Measurements from ENCODE around the gene FRMPD2.
"Not testable (repeated sequence)": the region's sequence is repeated elsewhere in the genome, so short reads cannot be mapped to it uniquely, and the experiment has no call there.

Gene FRMPD2

DNA sequence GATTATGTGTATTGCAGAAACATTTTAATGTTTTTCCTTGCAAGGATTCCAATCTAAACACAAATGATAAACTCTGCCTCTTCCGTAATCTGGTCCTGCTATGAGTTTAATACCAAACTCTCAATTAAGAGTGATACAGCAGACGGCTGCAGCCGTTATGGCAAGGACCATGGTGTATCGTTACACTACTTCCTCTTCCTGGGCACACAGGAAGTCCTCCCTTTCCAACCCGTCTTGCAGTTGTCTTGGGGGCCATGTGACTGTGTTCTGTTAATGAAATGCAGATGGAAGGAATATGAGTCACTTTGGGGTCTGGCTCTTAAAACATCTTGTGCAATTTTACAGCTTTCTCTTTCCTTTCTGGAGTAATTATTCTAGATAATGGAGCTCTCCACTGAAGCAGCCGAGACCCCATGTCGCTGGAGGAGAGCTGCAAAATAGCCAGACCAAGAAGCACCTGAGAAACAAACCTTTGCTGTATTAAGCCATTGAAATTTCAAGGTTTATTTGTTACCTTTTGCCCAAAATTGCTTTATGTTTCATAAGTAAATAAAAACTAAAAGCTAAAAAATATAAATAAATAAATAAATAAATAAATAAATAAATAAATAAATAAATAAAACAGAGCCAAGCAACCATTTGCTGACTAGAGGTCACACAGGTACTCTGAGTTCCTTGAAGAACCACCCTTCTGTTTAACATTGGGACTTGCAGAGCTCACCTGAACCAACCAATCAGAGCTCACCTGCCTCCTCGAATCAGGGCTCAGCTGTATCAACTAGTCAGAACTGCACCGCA is 74.7 kb downstream of the FRMPD2 start:
- CTCF ChIA-PET, result no interaction called here
- Mint-ChIP-seq H3K4me3 (no peak overlapping the region), H3K9me3 (no peaks in the 10 kb centered on the region), H3K36me3 (no peaks in the 10 kb centered on the region), H3K4me1 (no peaks in the 10 kb centered on the region), H3K27me3 (peaks cover 3% of the 10 kb centered on the region), H3K27ac (no peak overlapping the region)
- DNase-seq, result no peak

DNA sequence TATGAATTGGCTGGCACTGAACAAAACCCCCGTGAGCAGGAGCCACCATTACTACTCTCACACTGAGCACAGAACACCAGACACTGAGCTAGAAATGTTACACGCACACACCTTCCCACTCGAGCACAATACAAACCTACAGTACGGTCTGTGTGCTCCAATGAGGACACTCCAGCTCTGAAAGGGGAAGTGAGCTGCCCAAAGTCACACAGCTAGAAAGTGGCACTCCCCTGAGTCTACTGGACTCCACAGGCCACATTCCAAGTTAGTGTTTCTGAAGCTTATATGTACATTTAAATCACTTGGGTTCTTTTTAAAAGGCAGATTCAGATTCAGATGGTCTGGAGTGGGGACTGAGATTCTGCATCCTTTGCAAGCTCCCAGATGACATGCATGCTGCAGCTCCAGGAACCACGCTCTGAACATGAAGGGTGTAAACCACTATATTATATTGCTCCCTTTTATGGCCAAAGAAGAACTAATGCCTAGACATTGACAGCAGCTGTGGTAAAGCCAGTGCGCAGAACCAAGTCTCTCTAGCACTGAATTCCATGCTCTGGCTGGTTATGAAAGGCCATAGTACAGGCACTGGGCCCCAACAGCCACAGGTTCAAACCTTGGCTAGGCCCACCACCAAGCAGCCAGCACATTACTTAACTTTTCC is 77.1 kb downstream of the FRMPD2 start:
- H3K27me3 Mint-ChIP-seq, result peaks cover 3% of the 10 kb centered on the region
- H3K4me3 Mint-ChIP-seq, result no peak overlapping the region
- CTCF ChIA-PET, result no interaction called here

DNA sequence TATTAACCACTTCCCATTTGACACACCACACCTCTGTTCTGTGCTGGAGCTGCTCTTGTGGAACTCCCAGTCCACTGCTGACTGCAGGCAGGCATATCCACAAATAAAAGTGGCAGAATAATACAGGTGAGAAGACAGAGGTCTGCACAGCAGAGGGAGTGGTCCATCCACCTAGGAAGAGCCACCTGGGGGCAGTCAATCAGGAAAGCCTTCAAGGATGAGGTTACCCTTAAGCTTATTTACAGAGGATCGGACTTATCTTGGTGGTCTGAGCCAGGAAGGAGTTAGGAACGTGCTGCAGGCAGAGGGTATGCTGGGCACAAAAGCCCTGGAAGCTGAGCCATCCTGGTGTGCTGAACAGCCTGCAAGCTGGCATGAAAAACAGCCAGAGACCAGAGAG is 78.7 kb downstream of the FRMPD2 start:
- Mint-ChIP-seq H3K4me1 (no peaks in the 10 kb centered on the region), H3K36me3 (no peaks in the 10 kb centered on the region), H3K9me3 (no peaks in the 10 kb centered on the region), H3K27ac (no peak overlapping the region), H3K27me3 (no peaks in the 10 kb centered on the region), H3K4me3 (no peak overlapping the region)
- DNase-seq, result no peak
- CTCF ChIA-PET, result no interaction called here

More for the DNA sequence above, 77.1 kb downstream of the FRMPD2 start:
- Mint-ChIP-seq H3K36me3 (no peaks in the 10 kb centered on the region), H3K27ac (no peak overlapping the region), H3K9me3 (no peaks in the 10 kb centered on the region), H3K4me1 (no peaks in the 10 kb centered on the region)
- no peak for DNase-seq

DNA sequence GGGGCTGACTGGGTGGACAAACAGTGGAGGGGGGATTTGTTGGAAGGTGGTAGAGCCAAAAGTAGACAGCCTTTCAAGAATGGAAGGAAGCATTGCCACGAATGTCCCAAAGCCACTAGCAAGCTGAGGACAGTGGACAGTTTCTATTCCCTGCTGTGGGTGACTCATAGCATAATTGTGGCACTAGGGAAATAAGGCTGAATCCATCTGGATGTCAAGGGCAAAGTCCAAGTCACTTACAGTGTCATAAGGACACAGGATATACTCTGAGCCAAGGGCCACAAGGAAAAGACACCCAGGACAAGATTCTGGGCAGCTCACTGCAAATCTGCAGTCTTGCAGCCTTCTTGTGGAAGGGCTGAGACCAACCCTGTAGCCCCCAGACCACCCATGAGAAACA is 79.7 kb downstream of the FRMPD2 start:
- Mint-ChIP-seq H3K36me3 (no peaks in the 10 kb centered on the region), H3K4me1 (no peaks in the 10 kb centered on the region), H3K4me3 (no peak overlapping the region), H3K9me3 (no peaks in the 10 kb centered on the region), H3K27me3 (no peaks in the 10 kb centered on the region), H3K27ac (no peak overlapping the region)
- DNase-seq, result no peak
- CTCF ChIA-PET, result no interaction called here

DNA sequence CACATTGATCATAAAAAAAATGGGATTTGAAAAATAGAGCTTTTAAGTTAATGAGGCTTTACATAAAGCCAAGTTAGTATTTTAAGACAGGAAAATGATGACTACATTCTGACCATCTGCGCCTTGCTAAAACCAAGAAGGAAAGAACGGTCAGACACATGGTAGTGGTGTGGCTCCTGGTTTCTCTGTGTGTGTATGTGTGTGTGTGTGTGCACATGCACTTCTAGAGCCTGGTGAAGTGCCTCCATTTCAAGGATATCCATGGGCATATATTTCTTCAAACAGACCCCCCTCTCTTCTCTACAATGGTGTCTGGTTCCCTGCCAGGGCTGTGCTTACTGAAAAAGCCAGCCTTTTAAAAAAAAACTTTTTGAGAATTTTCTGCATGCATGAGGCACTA is 80.9 kb downstream of the FRMPD2 start:
- H3K9me3 Mint-ChIP-seq, result no peaks in the 10 kb centered on the region
- no peak for DNase-seq
- no peaks in the 10 kb centered on the region for H3K36me3 Mint-ChIP-seq
- no peaks in the 10 kb centered on the region for H3K27me3 Mint-ChIP-seq
- no peaks in the 10 kb centered on the region for H3K4me1 Mint-ChIP-seq
- no peak overlapping the region for H3K4me3 Mint-ChIP-seq
- CTCF ChIA-PET, result no interaction called here
- H3K27ac Mint-ChIP-seq, result no peak overlapping the region

DNA sequence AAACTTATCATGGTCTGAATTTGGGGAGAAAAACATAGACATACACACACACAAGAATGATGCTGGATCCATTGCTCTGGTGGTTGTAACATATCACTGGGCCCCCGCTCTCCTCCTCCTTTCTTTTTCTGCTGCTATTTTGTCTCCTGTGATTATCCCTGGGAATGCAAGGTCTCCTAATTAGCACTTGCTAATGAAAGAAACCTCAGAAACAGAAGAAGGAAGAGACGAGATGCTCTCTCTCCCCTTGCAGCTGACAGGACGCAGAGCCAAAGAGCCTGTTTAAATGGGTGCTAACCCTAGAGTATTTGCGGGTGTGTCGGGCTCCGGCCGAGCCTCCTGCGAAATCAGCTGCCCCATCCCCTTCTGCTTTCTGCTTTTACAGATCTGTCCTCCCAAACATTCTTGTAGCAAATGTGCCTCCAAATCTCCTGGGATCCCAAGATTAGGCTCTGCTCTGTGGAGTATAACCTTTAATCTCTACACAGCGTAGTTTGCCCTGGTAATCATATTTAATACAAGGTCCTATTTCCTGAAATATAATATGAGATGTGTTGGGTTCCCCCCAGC is 81.5 kb downstream of the FRMPD2 start:
- H3K4me1 Mint-ChIP-seq, result no peaks in the 10 kb centered on the region
- no peak overlapping the region for H3K27ac Mint-ChIP-seq
- H3K27me3 Mint-ChIP-seq, result no peaks in the 10 kb centered on the region
- no peaks in the 10 kb centered on the region for H3K36me3 Mint-ChIP-seq
- DNase-seq, result no peak
- CTCF ChIA-PET, result no interaction called here
- H3K4me3 Mint-ChIP-seq, result no peak overlapping the region
- no peaks in the 10 kb centered on the region for H3K9me3 Mint-ChIP-seq

DNA sequence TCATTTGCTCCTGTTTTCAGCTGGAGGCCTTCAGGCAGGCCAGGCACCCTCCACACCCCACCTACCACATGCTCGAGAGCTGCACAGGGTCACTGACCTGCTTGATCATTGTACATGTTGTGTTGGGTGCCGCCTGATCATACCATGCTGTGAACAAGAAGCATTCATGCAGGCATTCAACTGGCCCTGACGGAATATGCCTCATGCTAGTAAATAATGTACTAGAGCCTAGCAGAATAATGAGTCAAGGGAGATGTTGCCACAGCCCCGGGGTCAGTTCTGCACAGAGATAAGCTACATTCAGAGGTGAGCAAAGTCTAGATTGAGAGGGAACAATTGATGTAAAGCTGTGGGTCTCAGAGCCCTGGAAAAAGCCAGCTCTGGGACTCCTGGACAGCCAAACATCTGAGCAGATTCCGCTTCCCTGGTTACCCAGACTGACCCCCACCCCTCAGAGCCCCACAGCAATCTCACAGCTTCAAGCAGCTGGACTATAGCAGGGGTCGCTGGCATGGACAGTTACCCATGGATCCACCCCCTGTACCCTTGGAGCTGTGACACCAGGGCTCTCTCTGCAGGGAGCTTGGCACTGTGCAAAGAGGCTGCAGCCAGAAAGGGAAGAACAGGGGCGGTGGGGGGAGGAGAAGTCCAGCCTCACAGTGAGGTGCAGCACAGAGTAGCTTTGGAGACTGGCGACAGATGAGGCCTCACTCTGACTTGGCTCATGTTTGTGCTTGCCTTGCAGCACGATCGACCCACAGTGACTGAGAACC is 86.6 kb downstream of the FRMPD2 start:
- Mint-ChIP-seq H3K27ac (no peak overlapping the region), H3K36me3 (no peaks in the 10 kb centered on the region), H3K27me3 (peaks cover 4% of the 10 kb centered on the region), H3K4me1 (no peaks in the 10 kb centered on the region), H3K4me3 (no peak overlapping the region), H3K9me3 (no peaks in the 10 kb centered on the region)
- CTCF ChIA-PET, result no interaction called here
- no peak for DNase-seq

DNA sequence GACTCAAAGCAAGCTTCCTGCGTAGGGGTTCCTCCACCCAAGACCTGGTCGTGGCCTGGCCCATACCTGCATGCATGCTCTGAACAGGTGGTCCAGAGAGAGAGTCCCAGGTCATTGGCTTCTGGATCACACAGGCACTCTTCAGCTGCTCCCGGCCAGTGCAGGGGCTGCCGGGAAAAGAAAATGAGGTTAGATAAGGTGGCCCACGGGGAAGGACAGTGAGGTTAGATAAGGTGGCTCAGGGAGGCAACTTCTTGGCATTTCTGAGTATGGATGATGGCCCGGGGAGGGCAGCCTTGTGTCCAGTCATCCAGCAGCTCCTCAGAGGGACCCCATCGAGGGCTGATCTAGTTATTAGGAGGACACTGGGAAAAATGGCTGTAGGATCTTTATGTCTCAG is 87.4 kb downstream of the FRMPD2 start:
- Mint-ChIP-seq H3K4me1 (no peaks in the 10 kb centered on the region), H3K9me3 (no peaks in the 10 kb centered on the region), H3K36me3 (no peaks in the 10 kb centered on the region), H3K27me3 (peaks cover 4% of the 10 kb centered on the region), H3K27ac (no peak overlapping the region), H3K4me3 (no peak overlapping the region)
- DNase-seq, result no peak
- CTCF ChIA-PET, result no interaction called here

DNA sequence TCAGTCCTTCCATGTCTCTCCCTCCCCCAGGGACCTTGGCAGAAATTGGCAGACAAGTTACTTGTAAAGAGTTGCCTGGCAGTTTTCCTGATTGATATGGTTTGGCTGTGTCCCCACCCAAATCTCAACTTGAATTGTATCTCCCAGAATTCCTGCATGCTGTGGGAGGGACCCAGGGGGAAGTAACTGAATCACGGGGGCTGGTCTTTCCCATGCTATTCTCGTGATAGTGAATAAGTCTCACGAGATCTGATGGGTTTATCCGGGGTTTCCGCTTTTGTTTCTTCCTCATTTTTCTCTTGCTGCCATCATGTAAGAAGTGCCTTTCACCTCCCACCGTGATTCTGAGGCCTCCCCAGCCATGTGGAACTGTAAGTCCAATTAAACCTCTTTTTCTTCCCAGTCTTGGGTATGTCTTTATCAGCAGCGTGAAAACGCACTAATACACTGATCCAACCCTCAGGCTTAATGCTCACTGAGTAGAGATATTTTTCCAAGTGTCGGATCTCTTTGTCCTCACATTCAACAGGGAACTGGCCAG is 88.2 kb downstream of the FRMPD2 start:
- not testable (repeated sequence) for H3K36me3 Mint-ChIP-seq, DNase-seq

DNA sequence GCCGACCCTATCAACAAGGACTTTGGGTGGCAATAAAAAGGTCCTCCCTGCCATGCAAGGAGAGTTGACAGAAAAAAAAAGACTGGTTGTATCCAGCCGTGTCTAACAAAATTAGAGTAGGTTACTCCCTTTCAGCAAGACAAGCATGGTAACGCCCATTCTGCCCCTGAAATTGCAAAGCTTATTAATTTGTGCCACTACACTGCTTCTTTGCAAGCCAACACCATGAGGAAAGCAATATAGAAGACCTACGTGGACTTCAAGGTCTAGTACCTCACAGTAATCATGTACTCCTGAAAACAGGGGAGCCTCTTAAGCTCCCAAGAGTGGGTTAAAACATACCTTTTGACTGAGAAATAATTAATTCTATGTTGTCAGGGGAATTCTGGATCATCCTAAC is 90.3 kb downstream of the FRMPD2 start:
- DNase-seq, result no peak
- Mint-ChIP-seq H3K4me3 (no peak overlapping the region), H3K9me3 (no peaks in the 10 kb centered on the region), H3K27me3 (peaks cover 4% of the 10 kb centered on the region), H3K27ac (no peak overlapping the region), H3K4me1 (no peaks in the 10 kb centered on the region), H3K36me3 (no peaks in the 10 kb centered on the region)
- CTCF ChIA-PET, result no interaction called here

More for the DNA sequence above, 88.2 kb downstream of the FRMPD2 start:
- H3K9me3 Mint-ChIP-seq, H3K4me3 Mint-ChIP-seq, H3K4me1 Mint-ChIP-seq, H3K27me3 Mint-ChIP-seq, CTCF ChIA-PET, H3K27ac Mint-ChIP-seq: not testable (repeated sequence)

DNA sequence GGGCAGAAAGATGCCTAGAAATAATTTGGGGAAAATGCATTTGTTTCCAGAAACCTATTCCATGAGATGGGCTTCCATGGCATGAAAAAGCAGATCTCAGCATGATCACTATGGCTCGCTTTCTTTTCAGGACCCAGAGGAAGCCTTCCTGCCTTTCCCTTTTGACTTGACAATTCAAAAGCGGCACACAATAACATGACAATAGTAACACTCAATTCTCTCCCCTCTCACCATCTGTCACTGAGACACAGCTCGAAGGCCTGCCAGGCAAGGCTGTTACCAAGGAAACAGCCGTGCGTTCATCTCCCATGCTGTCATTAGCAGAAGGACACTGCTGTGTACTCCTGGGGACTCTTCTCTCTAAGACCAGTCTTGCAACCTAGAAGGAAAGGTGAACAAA is 101.8 kb downstream of the FRMPD2 start:
- H3K27ac Mint-ChIP-seq, H3K4me3 Mint-ChIP-seq, H3K4me1 Mint-ChIP-seq, H3K27me3 Mint-ChIP-seq, CTCF ChIA-PET, DNase-seq, H3K36me3 Mint-ChIP-seq, H3K9me3 Mint-ChIP-seq: not testable (repeated sequence)

DNA sequence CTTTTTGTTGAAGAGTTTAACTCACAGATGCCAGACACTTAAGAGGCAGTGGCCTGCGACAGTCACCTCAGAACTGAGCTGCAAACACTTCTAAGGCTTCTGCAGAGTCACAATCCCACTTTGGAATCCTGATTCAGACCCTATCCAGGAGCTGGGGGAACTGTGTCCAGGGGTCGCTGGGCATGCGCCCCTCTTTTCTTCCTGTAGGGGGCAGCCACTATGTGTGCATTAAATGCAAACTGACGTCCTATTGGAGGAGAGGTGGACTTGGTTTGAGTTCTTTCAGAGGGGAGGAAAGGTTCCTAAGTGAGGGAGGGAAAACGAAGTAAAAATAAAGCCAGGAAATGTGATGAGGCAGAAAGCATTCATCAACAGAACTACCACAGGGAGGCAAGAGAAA is 113.8 kb downstream of the FRMPD2 start:
- H3K27me3 Mint-ChIP-seq, H3K36me3 Mint-ChIP-seq, H3K4me3 Mint-ChIP-seq, CTCF ChIA-PET, DNase-seq, H3K27ac Mint-ChIP-seq, H3K9me3 Mint-ChIP-seq, H3K4me1 Mint-ChIP-seq: not testable (repeated sequence)

DNA sequence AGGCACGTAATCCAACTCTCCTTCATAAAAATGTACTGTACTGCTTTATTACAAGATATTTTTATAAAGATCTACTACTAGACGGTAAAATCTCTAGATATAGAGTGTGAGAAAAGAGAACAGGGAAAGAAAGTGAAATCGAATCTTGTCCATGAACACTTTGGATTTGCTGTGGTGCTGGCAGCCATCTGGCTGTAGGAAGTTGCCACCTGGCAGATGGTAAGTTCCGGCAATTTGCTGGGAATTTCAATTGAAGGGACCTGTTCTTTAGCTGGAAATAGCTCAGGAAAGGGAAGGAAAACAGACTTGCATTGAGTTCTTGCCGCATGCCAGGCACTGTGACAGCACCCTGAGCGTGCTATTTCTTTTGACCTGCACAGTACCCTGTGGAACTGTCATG is 114.3 kb downstream of the FRMPD2 start:
- H3K4me3 Mint-ChIP-seq, H3K36me3 Mint-ChIP-seq, H3K27ac Mint-ChIP-seq, H3K27me3 Mint-ChIP-seq, H3K4me1 Mint-ChIP-seq, CTCF ChIA-PET, H3K9me3 Mint-ChIP-seq, DNase-seq: not testable (repeated sequence)

DNA sequence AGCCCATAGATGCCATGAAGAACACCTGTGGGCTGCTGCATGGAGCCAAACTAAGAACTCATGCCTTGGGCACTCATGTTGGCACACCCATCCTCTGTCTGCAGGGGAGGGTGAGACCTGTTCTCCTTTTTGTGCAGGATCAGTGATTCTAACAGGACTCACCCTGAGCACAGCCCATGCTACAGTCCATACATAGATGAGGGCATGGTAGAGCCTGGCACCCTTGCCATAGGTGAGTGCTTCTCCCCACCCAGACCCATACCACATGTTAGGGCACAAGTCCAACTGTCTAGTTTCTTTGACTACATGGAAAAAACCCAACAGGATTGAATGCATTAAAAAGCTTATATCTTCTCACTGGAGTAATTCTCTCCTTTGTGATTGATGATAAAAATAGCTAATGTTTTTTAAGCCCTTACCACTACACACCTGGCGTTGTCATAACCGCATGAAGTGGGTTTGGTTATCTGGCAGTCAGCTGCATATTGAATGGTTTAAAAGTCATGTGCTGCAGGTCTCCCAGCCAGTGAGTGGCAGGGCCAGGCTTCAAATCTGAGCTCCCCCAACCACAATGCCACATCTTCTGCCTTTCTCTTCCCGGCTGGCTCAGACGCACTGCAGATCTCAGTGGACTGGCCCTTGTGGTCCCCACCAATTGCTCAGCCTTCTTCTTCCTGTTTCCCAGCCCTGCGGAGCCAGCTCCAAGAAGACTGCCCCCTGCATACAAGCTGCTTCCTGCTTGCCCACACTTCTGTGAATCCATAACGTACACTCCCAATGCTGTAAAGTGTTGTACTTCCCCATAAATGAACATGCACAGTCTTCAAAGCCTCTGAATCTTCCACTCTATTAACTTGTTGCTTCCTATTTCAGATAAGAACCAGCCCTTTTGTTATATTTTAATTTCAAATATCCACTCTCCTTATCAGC is 120.0 kb downstream of the FRMPD2 start:
- DNase-seq, H3K36me3 Mint-ChIP-seq, CTCF ChIA-PET, H3K4me3 Mint-ChIP-seq, H3K27ac Mint-ChIP-seq, H3K4me1 Mint-ChIP-seq, H3K9me3 Mint-ChIP-seq, H3K27me3 Mint-ChIP-seq: not testable (repeated sequence)

All from activated naive CD4-positive, alpha-beta T cell treated with anti-CD3 and anti-CD28 coated beads, Interleukin-2, amount 10 ng/mL, durations not matched to agents 7 days and 5 days (primary cell).